Activated CD8-positive, alpha-beta memory T cell treated with anti-CD3 and anti-CD28 coated beads, Interleukin-2, amount 50 U/mL, for 4 hours (primary cell): Measurements from ENCODE around the gene GATAD2B.
A peak's percentile ranks its signal among the peaks of the same experiment; 100 is the strongest.
"Not testable (repeated sequence)": the region's sequence is repeated elsewhere in the genome, so short reads cannot be mapped to it uniquely, and the experiment has no call there.

ENCODE experiments used
- DNase-seq: peaks from one replicate; pipeline ENCODE4 v3.0.0-alpha.2; 2020

The GATAD2B gene

DNA sequence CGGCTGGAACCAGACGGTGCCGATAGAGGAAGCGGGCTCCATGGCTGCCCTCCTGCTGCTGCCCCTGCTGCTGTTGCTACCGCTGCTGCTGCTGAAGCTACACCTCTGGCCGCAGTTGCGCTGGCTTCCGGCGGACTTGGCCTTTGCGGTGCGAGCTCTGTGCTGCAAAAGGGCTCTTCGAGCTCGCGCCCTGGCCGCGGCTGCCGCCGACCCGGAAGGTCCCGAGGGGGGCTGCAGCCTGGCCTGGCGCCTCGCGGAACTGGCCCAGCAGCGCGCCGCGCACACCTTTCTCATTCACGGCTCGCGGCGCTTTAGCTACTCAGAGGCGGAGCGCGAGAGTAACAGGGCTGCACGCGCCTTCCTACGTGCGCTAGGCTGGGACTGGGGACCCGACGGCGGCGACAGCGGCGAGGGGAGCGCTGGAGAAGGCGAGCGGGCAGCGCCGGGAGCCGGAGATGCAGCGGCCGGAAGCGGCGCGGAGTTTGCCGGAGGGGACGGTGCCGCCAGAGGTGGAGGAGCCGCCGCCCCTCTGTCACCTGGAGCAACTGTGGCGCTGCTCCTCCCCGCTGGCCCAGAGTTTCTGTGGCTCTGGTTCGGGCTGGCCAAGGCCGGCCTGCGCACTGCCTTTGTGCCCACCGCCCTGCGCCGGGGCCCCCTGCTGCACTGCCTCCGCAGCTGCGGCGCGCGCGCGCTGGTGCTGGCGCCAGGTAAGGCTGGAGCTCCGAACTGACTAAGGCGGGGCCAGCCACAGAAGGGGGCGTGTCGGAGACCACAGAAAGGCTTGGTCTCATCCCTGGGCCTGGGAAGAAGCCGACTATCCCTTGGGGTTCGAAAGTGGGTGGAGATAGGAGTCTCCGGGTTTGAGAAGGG lies 147.1 kb downstream of the GATAD2B start:
- DNase-seq: peak; percentile 71

DNA sequence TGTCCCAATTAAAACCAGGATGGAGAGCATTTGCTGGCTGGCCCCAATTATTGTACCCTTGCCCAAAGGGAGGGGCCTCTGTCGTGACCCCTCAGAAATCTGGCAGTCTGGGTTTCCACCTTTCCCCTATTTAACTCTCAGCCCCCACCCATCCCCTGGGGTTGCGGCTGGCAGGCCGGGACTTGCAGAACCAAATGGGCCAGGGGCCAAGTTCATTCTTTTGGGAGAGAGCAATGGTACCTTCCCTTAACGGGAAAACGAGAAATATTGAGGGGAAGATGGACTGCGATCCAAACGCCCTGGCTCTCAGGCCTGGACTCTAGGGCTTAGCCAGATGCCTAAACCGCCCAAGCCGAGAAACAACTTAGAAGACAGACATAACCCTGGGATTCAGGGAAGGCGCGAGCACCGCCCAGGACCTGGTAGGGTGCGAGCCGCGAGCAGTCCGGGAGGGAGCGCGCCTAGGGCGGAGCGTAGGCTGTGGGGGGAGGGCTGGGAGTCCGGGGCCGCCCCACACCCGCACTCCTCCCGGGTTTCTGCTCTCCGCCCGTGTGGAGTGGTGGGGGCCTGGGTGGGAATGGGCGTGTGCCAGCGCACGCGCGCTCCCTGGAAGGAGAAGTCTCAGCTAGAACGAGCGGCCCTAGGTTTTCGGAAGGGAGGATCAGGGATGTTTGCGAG lies 147.9 kb downstream of the GATAD2B start, which contains the start of gene SLC27A3:
Gene SLC27A3 (plus strand): TSS at position 628 of the 678 bp plus-strand sequence. CDS start 91 bp downstream, outside the sequence.
- DNase-seq: no peak

DNA sequence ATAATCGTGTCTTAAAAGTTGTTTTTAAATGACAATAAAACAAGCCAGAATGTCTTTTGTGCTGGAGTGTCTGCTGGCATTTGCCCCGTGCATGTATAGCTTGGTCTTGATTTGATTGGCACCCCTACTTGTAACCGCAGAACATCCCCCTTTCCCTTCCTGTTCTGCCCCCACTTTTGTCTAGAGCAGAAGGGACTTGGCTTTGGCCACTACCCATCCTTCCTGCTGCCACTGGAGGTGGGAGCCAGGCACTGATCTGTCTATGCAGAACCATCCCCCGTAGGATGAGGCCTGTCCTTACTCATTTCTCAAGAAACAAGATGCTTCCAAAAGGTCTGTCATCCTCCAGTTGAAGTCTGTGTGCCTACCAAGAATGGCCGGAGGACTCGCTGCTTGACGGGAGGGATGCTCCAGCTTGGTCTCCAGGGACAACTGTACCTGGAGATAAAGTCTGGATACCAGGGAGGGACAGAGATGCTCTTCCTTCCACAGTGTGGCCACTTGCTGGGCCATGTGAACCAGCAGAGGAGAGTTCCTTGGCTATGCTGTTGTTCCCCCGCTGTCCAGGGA lies 148.7 kb downstream of the GATAD2B start:
- no peak for DNase-seq

DNA sequence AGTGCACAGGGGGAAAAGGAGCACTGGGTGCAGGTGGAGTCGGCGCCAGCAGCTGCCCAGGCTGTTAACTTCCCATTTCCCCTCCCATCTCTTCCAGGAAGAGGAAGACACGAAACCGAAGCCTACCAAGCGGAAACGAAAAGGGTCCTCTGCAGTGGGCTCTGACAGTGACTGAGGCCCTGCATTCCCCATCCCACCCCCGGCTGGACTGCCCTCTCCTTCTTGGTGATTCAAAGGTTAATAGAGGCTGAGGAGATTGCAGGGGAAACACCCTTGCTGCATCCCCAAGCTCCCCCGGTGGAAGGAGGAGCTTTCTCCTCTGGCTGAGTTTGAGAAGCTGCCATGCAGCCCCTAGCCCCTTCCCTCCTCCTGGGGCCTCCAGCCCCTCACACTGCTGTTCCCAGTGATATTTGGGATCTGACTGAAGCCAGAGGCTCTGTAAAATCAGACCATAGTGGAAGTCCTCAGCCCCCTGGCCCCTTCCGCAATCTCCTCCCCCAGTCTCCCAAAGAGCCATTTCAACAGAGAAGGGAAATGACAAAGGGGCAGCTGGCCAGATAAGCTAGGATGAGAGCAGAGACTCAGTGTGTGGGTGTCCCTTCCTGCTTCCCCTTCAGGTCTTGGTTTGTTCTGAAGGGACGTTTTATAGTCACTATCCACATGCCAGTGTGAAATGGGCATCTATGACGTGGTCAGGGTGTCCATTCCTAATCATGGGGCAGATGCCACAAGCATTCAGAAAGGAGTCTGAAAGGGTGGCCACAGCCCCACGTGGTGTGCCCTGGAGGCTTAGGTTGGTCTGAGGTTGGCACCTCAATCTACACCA lies 149.5 kb downstream of the GATAD2B start:
- DNase-seq: no peak

DNA sequence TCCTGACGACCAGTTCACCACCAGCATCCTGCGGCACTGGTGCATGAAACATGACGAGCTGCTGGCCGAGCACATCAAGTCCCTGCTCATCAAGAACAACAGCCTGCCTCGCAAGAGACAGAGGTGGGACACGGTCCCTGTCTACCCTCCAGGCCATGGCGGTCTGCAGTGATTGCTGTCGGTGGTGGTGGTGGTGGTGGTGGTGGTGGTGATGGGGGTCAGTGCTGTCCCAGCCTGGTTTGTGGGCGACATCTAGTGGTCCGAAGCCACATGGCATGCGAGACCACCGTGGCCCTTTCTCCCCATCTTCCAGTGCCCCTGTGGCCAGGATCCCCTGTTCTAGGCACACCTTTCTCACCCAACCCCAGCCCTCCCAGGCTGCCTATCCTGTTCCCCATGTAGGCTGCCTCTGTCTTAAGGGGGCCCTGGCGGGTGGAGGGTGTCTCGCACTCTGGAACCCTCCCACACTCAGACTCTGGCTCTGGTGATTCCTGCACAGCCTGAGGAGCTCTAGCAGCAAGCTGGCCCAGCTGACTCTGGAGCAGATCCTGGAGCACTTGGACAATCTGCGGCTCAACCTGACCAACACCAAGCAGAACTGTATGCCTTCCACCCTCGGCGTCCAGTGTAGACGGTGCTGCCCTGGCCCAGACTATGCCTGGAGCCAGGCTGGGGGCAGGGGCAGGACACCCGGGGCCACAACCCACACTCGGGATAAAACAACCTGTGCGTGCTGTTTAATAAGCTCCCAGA lies 150.8 kb downstream of the GATAD2B start:
- DNase-seq: no peak

DNA sequence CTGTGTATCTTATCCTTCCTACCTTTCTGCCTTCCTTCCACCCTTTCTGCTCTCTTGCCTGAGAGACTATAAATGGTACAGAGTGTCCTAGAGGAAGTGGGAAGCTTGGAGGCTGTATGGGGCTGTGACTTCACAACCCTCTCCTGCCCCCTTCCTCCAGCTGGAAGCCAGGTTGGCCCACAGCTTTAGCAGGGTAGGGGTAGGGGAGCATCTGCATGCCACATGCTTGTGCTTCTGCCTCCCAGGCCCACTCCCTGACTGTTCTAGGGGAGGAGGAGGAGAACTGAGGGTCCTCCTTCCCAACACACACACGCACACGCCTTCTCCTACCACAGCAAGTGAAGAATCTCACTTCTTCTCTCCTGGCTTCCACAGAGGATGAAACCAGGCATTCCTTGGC lies 151.5 kb downstream of the GATAD2B start:
- no peak for DNase-seq

DNA sequence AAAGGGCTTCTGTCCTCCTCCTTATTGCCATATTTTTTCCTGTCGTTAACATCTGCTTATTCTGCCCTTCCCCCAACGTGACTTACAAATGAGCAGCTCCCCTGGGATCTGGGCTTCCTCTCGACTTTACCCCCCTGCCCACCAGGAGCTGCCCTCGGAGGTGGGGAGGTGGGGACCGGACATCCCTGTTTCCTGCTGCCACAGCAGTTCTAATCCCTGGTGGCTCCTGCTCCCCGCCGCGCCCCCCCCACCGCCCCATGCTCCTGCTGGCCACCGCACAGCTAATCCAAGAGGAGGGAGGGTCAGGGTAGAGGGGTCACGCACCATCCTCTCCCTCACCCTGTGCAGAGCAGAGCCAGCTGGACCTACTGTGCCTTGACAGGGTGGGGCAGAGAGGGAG lies 152.0 kb downstream of the GATAD2B start:
- no peak for DNase-seq

DNA sequence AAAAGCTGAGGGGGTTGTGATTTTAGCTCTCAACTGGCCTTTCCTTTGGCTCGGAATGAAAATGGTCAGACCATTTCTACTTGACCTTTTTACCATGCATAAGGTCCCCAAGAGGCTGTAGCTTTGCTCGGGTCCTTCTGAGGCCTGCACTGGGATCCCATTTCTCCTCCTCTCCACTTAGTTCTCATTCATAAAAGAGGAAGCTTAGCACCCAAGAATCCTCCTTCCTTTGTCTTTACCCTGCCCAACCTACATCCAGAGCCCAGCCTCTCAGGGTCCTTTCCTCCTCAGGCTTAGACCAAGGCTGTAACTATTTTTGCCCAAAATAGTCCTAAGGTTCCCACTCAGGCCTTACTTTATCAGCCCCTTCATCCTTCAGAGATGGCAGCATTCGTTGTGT lies 153.6 kb downstream of the GATAD2B start:
- DNase-seq: no peak

DNA sequence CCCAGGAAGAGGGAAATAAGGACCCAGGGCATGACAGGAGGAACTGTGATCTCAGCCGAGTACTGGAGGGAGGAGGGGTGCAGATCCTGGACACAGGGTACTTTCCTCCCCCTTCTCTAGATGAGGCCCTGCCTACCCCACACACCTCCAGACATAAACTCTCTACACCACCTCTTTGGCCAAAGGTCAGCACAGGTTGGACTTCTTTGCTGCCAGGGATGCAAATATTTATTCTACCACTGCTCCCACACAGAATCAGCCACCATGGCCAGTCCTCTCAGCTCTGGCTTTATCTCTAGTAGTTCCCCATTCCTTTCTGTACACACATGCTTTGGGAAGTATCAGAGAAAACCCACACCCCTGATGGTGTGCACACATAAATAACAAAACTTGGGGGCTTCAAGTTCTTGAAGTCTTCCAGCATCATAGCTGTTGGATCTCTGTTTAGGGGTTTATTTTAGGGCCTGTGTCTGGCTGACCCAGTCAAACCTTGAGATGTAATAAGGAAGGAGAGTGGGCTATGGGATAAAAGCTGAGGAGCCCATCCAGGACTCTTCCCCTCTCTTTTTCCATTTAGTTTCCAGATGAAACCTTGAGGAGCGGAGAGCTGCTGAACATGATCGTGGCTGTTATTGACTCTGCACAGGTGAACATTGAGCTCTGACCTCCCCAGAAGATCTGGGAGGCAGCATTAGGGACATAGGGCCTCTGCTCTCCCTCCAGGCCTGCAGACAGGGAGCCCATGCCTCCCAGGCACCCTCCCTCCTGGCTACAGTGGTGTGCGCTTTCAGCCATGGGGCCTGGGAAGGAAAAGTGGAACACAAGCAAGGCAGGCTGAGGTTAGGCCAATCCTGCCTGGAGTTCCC lies 154.2 kb downstream of the GATAD2B start:
- no peak for DNase-seq

DNA sequence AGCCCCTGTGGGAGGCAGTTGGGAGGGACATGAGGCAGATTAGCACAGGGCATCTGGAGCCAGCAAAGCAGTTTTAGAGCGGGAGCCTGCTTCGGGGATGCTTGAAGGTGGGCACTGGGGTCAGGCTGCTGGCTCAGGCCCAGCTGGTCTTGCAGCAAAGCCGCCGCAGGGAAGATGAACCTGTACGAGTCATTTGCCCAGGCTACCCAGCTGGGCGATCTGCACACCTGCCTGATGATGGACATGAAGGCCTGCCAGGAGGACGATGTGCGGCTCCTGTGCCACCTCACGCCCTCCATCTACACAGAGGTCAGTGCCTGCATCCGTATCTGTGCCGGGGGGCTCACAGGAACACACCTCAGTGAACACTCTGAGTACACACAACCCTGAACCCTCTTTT lies 155.3 kb downstream of the GATAD2B start:
- no peak for DNase-seq

DNA sequence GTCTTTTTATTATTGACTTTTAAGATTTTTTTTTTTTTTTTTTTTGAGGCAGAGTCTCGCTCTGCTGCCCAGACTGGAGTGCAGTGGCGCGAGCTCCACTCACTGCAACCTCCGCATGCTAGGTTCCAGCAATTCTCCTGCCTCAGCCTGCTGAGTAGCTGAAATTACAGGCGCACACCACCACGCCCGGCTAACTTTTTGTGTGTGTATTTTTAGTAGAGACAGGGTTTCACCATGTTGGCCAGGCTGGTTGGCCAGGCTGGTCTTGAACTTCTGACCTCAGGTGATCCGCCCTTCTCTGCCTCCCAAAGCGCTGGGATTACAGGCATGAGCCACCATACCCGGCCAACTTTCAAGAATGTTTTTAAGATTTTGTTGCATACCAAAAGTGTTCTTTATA lies 156.1 kb downstream of the GATAD2B start:
- DNase-seq: not testable (repeated sequence)

DNA sequence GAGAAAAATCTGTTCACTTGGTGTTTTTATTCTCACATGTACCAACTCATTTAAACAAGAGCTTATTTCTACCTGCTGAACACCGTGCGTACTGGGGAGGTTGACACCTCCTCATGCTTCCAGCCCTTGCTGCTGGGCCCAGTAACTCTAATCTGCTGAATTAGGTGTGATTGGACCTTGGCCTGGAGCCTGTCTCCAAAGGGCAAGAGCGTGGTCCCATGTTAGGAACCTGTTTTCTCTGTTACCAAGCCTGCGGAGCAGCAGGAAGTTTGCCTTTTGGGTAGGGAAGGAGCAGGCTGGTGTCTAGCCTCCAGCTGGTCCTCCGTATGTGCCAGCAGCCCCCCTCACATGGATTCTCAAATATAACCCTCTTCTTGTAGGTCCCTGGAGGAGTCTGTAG lies 158.5 kb downstream of the GATAD2B start:
- no peak for DNase-seq

DNA sequence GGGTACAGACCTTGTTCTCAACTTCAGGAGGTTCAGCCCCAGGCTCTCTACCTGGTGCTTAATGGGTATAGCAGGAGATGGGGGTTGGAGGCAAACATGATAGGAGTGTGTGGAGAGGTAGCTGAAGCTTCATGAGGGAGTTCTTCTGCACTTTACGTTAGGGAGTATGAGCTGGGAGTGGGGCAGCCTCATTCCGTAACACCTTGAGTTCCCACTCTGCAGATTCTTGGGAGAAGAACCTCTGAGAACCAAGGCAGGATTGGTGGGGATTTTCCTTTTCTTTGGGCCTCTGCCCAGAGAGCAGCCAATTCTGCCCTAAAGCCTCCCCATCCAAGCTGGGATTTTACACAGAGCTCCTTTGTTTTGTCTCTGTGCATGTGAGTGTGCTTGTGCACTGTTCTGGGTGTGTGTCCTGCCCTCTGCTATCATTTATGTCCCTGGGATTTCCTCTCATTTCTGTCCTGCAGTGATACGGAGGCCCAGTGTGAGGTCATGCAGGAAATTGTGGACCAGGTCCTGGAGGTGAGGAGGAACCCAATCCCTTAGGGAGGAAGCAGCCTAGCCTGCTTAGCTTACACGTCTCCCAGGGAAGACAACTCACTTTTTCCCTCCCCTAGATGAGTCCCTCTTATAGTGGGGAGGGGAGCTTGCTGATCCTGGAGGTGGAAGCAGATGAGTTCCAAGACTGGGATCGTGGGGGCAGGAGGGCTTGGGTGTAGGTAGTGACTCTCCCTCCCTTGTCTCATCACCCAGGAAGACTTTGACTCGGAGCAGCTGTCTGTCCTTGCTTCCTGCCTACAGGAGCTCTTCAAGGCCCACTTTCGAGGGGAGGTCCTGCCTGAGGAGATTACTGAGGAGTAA lies 159.2 kb downstream of the GATAD2B start:
- no peak for DNase-seq

DNA sequence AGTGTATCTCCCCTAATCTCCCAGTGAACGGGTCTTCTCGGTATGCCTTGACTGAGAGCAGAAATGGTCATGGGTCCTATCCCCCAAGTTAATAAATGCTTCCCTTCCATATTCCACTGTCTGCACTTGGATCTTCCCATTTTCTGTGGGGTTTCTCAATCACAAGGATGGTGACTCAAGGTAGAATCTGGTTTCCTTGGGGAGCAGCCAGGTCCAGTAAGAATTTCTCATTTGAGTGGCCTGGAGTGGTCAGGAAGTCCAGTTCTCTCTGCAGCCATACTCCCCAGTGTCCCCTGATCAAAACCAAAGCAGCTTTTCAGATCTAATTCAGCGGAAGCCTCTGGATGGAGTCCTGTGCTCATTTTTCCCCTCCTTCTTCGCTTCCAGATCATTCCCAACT lies 162.3 kb downstream of the GATAD2B start:
- no peak for DNase-seq
